Anterior cingulate cortex (tissue), 58 donors: ENCODE results near the gene TSKU.

Source experiments
- DNase-seq, 58 donors: peaks; one replicate each; lab custom pipeline; 2025; lab: John Stamatoyannopoulos, UW

TSKU gene

DNA sequence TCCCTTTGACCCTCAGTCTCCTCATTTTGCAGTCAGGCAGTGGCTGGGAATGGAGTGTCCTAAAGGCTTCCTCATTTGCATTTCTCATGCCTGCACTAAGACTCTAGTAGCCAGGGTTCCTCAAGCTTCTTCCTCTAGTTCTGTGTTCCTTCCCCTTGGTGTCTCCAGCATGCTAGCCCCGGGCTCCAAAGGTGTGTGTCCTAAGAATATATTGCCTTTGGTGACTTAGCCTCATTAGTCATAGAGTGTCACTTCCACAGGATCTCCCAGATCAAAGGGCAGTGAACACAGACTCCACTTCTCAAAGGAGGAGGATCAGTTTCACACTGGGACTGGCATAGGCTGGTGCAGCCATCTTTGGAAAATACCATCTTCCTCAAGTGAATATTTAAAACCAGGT, 56.2 kb downstream of the TSKU start:
- no peak for DNase-seq

- no peak for DNase-seq
Observed at GRCh38 chr11:76841923-76842452, 58.8 kb downstream of the TSKU start.

GRCh38 chr11:76843907-76844306, 60.8 kb downstream of the TSKU start:
- no peak for DNase-seq

DNA sequence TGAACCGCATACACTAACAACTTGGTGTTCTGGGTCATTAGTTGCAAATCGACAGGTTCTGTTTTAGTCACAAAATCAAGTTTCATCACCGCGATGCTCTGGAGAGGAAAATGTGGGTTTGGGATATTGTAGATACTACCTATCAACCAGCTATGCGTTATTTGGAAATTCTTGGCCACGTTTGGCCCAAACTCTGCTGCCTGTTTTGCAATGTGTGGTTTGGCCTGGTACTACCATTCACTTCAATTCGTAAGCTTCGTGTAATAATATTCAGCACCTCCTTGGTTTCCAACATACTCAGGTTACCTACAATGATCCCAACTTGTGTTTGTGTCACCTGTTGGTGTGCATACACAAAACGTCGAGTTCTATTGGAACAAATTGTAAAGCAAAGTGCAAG, 61.4 kb downstream of the TSKU start:
- no peak for DNase-seq

- no peak for DNase-seq
Observed at GRCh38 chr11:76845069-76845468, 61.9 kb downstream of the TSKU start.

- DNase-seq, result no peak
Observed at GRCh38 chr11:76846441-76846840, 63.3 kb downstream of the TSKU start.
